Measurements from ENCODE around the gene RFX6.

Gene RFX6

GRCh38 chr6:116966675-116967576 lies 89.9 kb downstream of the RFX6 start:
- no peak for DNase-seq (ENCODE audit: low read depth in 2 of 2, low spot score in 1 of 2)

GRCh38 chr6:116969211-116969863 lies 92.3 kb downstream of the RFX6 start:
- DNase-seq (ENCODE audit: low read depth in 2 of 2, low spot score in 1 of 2), result no peak

- DNase-seq (ENCODE audit: low read depth in 2 of 2, low spot score in 1 of 2), result no peak
These were observed 94.9 kb downstream of the RFX6 start for GRCh38 chr6:116971959-116972358.

- DNase-seq (ENCODE audit: low read depth in 2 of 2, low spot score in 1 of 2), result no peak
These were observed 96.9 kb downstream of the RFX6 start for GRCh38 chr6:116973976-116974375.

- no peak for DNase-seq (ENCODE audit: low read depth in 2 of 2, low spot score in 1 of 2)
These were observed 97.7 kb downstream of the RFX6 start for GRCh38 chr6:116974526-116975316.

GRCh38 chr6:116975600-116975999 lies 98.6 kb downstream of the RFX6 start:
- no peak for DNase-seq (ENCODE audit: low read depth in 2 of 2, low spot score in 1 of 2)

- no peak for DNase-seq (ENCODE audit: low read depth in 2 of 2, low spot score in 1 of 2)
These were observed 102.5 kb downstream of the RFX6 start for GRCh38 chr6:116979560-116979959.

Data from stimulated activated CD8-positive, alpha-beta memory T cell treated with anti-CD3 and anti-CD28 coated beads, Interleukin-4, amount 100 ng/mL, for 4 hours (primary cell).